HS-5 (cell line): ENCODE data around the gene FXYD3.

Experiments
- DNase-seq: peaks from one replicate; pipeline ENCODE4 v3.0.0-alpha.2; 2012; ENCODE audit warnings: low read depth

Gene FXYD3

DNA sequence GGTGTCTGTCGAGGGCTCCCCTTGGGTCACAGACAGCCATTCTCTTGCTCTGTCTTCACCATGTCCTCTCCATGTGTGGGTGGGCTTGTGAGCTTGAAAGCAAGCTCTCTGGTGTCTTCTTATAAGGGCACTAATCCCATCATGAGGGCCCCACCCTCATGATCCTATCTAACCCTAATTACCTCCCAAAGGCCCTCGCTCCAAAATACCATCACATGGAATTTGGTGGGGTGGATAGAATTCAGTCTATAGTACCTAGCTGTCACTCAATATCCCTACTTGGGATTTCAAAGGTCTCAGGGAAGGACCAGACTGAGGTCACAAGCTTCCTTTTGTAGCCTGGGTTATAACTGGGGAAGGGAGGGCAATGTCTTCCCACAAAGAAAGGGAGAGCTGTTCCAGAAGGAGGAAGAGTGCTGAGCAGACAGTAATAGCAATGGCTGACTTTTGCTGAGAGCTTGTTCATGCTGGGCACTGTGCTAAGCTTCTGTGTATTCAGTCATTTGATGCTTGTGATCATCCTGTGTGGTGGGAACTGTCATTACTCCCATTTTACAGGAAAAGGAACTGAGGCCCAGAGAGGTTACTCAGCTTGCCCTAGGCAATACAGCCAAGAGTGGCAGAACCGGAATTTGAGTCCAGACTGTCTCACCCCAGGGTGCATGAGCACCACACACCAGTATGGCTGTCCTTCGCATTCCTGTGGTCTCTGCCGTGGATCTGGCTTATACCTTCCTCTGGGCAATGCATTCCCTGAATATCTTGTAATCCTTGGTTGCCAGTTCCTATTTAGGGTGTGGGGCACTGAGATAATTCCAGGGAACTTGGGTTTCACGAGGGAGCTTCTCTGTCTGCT, 47.1 kb downstream of the FXYD3 start:
- no peak for DNase-seq

GRCh38 chr19:35164418-35164817, 48.8 kb downstream of the FXYD3 start:
- no peak for DNase-seq

DNA sequence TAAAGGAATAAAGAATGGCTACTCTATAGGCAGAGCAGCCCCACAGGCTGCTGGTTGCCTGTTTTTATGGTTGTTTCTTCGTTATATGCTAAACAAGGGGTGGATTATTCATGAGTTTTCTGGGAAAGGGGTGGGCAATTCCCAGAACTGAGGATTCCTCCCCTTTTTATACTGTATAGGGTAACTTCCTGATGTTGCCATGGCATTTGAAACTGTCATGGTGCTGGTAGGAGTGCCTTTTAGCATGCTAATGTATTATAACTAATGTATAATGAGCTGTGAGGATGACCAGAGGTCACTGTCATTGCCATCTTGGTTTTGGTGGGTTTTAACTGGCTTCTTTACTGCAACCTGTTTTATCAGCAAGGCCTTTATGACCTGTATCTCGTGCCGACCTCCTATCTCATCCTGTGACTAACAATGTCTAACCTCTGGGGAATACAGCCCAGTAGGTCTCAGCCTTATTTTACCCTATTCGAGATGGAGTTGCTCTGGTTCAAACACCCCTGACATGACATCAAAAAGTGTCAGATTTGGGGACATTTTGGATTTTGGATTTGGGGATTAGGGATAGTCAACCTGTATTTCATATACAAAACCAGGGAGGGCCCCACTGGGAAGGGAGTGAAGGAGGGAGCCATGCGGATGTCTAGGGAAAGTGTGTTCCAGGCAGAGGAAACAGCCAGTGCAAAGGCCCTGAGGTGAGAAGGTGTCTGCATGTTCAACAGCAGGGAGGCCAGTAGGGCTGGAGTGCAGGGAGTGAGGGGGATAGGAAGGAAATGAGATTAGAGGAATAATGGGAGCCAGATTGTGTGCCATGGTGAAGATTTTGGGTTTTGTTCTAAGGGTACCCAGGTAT, 49.8 kb downstream of the FXYD3 start:
- DNase-seq: no peak

DNA sequence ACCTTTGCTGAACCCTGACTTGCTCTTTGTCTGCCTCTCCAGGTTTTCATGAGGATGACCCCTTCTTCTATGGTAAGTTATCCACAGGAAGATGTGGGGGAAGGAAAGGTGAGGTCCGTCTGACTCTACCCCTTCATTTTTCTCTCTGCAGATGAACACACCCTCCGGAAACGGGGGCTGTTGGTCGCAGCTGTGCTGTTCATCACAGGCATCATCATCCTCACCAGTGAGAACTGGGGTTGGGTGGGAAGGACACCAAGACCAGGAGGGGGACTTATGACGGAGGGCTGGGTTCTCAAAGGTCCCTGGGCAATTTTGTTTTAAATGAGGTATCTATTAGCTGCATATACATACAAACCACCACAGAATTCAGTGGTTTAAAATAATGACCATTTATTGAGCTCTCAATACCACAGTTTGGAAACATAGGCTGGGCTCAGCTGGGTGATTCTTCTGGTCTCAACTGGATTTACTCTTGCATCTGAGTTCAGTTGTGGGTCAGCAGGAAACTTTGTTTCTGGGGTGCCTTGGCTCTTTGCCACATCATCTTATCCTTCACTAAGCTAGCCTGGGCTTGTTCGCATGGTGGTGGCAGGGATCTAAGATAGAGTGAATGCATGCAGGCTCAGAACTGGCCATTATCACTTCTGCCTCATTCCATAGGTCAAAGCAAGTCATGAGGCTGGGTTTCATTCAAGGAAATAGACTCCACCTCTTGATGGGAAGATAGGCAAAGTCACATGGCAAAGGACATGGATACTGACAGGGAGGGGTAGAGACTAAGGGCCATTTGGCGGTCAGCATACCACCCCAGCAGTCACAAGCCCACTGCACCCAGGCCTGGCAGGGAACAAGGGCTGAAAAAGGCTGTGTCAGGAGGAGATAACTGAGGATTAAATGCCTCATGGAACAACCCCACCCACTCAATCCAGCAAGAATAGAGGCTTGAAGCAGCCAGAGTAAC, 50.8 kb downstream of the FXYD3 start:
- DNase-seq: no peak

GRCh38 chr19:35167251-35168119, 51.9 kb downstream of the FXYD3 start:
- no peak for DNase-seq

GRCh38 chr19:35168196-35168595, 52.6 kb downstream of the FXYD3 start:
- DNase-seq: no peak

- no peak for DNase-seq
These were observed 53.8 kb downstream of the FXYD3 start for GRCh38 chr19:35169221-35169995.

DNA sequence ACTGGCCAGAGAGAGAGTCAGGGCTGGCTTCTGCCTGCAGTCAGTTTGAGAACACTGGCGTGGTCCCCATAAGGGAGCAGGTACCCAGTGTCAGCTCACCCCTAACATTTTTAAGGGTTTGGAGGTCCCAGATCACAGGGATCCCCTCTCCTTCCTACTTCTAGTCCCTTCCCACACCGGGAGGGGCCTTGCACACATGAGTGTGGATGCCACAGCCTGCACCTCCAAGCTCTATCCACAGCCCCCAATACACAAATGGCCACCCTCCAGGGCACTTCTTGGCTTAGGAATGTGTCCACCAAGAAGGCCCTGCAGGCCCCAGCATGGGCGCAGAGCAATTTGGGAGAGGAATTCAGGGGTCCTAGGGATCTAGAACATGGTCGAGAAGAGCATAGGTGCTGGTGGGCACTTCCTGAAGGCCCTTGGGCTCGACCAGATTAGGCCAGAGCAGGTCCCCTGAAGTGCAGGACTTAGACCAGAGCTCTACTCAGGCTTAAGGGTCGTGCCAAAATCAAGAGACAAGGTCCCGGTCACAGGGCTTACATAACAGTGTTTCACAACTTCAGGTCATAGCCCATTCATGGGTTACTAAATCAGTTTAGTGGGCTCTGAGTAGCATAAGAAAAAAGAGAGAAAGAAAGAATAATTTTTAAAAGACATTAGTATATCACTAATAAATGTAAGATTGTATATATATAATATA, 54.9 kb downstream of the FXYD3 start:
- no peak for DNase-seq

DNA sequence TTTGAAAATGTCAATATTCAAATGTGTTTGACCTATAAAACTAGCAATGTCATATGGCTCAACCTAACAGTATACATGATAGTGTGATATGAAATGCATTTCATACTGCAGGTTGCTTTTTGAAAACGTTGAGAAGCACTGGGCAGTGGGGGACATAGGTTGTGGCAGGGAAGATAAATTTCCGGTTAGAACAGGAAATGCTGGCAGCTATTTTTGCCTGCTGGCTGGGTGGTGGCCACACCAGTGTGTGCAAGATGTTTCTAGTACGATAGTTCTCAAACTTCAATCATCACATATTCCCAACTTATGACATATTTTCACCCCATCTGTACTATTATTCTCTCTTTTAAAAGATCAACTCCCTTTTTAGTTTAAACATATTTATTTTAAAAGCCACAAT, 56.1 kb downstream of the FXYD3 start:
- DNase-seq: no peak
